Stimulated activated CD4-positive, alpha-beta T cell treated with anti-CD3 and anti-CD28 coated beads, Interleukin-15, amount 100 ng/mL, for 48 hours (primary cell): ENCODE data around the gene CLEC1B.
"Not testable (repeated sequence)": the region's sequence is repeated elsewhere in the genome, so short reads cannot be mapped to it uniquely, and the experiment has no call there.

Source experiments
- DNase-seq, 2 donors: peaks; one replicate each; pipeline ENCODE4 v3.0.0-alpha.2; 2020; ENCODE audit warnings: low read depth in 2 of 2

The CLEC1B gene

DNA sequence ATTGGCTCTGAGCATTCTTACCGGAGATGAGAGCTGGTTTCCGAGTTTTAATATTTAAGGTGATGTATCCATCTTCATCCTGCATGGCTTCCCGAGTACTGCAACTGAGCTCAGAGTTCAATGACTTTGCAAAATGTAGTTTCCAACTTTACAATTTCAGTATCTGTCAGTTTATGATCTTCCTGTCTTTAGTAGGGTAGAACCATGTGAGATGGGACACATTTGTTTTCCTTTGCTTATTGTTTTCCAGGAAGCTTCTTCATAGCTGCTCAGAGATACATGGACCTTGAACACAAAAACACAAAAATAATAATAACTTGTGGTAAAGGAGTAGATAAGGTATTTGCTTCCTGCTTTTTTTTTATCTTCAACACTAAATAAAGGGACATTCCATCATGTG is at the start of gene CLEC1B:
Gene CLEC1B (minus strand): TSS at position 106 of the 400 bp plus-strand sequence. CDS start 21 bp downstream, at position 85.
- DNase-seq, result no peak

DNA sequence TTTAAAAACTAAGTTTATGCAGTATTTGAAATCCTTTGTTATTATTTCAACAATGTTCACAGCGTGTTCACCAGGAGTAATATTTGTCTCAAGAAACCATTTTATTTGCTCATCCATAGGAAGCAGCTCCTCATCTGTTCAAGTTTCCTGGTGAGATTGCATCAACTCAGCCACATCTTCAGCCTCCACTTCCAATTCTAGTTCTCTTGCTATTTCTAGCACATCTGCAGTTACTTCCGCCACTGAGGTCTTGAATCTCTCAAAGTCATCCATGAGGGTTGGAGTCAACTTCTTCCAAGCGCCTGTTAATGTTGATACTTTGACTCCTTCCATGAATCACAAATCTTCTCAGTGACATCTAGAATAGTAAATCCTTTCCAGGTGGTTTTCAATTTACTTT is 49.6 kb upstream of the CLEC1B start:
- DNase-seq, result no peak

DNA sequence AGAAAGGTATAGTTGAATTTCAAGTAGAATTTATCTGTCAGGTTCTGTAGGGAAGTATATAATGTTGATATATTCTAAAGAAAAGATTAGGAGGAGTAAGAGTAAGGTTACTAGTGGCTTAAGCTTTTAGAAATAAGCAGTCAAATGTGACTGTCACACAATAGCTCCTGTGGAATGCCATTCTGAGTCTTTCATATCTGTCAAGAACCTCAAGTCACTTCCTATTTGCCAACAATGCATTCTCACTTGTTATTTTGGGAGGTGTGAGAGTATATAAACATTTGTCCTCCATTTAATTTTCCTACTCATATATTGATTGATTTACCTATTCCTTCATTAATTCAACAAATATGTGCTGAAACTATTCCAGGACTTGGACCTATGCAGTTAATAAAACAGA is 43.2 kb upstream of the CLEC1B start:
- no peak for DNase-seq

DNA sequence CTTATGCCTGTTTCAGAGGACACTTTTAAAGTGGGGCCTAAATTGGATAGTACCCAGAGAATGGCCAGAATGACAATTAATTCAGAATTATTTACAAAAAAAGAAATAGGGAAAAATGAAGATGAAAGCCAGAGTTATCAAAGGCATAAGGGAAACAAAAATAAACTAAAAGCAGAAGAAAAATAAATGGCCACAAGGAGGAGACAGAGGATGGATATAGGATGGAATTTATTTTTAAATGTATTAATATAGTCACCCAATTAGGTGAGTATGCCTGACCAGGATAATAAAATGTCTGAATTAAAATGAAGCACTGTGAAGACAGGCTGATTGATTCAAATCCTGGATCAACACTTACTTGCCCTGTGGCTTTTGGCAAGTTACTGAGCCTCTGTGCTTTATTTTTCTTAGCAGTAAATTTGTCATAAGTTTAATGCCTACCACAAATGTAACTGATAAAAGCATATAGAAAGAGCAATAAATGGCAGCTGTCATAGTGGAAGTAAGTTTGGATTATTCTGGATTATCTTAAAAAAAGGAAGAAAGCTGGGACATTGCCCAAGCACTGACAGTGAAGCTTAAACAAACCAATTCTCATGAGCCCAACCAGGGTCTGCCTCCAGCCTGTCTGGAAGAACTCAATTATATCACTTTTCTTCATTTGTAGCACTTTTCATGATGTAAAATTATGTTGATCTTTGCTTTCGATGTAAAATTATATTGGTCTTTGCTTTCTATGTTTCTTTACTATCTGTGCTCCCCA is 35.0 kb upstream of the CLEC1B start:
- no peak for DNase-seq

DNA sequence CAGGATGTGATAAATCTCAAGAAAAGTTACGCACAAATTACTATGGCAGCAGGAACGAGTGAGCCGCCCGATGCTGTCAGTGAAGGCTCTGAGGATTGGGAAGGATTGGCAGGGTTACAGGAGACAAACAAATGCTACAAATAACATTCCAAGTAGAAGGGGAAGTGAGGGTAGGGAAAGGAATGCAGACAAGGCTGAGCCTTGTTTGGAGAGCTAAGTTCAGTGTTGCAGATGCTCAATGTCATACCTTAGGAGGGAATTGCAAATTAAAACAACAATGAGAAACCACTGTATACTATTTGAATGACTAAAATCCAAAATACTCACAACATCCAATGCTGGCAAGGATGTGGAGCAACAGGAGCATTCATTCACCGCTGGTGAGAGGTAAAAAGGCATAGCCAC is 32.9 kb upstream of the CLEC1B start:
- DNase-seq, result no peak

DNA sequence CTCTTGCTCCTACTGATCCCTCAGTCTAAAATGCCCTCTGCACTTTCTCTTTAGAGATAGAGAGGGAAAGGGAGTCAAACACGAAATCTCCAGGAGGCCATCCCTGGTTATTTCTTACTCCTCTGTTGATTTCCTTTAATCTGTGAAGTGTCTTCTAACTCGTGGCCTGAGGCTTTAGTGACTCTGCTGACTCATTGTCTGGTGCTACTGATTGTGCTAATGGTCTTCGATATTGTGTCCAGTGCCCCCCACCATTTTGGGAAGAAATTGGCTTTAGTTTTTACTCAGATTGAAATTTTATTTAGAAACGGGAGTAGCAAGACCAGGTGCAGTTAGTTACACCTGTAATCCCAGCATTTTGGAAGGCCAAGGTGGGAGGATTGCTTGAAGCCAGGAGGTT is 32.4 kb upstream of the CLEC1B start:
- DNase-seq, result no peak

DNA sequence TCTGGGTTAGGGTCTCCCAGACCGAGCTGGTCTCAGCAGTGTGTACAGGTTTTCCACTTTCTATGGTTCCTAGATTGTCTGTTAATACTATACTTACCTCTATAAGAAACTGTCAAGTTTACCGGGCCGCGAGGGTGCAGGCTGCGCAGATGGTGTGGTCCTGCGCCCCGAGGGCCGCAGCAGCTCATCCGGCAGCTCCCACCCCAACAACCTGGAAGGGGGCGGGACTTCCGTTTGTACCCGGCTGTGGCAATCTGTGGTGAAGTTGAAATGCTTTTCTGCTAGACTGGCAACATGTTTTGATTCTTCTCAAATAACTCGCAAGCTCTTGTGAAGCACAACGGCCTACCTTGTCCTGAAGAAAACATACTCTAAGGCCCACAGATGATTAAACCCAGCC is 31.5 kb upstream of the CLEC1B start, which contains the start of gene CLEC9A:
Gene CLEC9A (plus strand): TSS at position 237 of the 400 bp plus-strand sequence. CDS start 22,006 bp downstream, outside the sequence.
- no peak for DNase-seq

DNA sequence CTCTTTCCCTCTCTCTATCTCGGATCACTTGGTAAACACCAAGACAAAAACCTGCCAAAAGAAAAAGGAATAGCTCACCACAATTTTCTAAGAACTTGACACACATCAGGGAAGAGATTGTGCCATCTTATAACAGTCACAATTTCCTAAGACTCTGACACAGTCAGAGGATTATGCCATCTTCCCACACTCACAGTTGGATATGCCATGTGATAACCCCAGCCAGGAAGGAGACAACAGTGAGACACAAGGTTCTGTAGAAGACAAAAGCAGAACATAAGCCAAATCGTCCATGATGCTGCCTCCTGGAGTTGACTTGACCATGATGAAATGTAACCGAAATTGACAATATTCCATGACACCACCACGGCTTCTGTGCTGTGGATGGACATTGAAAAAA is 28.8 kb upstream of the CLEC1B start:
- DNase-seq, result no peak

DNA sequence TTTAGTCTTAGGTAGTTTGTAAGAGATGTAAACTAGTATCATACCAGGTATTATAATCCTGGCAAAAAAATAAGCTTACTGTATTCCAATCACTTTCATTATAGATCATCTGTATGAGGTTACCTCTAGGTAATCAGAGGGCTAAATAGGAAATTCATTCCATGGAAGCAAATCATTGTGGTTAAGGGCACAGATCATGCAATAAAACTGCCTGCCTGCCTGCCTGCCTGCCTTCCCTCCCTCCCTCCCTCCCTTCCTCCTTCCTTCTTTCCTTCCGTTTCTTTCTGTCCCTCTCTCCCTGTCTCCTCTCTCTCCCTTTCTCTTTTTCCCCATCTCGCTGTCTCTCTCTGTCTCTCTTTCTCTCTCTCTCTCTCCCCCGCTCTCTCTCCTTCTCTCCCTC is 28.4 kb upstream of the CLEC1B start:
- DNase-seq, result no peak

DNA sequence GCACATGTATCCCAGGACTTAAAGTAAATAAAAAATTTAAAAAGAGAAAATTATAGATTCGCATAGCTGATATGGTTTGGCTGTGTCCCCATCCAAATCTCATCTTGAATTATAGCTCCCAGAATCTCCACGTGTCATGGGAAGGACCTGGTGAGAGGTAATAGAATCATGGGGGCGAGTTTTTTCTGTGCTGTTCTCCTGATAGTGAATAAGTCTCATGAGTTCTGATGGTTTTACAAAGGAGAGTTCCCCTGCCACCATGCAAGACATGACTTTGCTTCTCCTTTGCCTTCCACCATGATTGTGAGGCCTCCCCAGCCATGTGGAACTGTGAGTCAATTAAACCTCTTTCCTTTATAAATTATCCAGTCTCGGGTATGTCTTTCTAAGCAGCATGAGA is 27.7 kb upstream of the CLEC1B start:
- not testable (repeated sequence) for DNase-seq

DNA sequence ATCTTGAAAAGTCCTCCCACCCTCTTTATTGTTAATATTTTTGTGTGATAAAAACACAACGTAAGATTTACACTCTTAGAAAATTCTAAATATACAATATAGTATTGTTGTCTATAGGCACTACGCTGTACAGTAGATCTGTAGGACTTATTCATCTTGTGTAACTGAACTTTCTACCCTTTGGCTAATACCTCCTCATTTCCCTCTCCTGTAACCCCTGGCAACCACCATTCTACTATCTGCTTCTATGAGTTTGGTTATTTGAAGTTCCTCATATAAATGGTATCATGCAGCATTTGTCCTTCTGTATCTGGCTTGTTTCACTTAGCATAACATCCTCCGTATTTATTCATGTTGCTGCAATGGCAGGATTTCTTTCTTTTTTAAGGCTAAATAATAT is 26.3 kb upstream of the CLEC1B start:
- no peak for DNase-seq

DNA sequence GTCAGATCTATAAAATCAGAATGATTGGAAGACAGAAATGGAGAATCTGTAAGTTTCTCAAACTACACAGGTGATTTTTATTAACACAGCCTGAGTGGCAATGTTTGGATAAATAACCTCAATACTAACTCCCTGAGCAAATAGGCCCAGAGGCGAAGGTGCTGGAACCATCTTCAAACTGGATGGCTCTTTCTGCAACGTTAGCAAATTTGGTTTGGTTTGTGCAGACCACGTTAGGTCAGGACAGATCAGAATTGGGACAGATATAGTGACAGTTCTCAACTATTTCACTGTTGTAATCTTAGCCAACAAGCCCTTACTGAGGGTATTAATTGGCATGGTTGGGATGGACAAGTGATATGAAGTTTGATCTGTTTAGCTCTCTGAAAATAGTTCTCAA is 22.4 kb upstream of the CLEC1B start:
- no peak for DNase-seq

DNA sequence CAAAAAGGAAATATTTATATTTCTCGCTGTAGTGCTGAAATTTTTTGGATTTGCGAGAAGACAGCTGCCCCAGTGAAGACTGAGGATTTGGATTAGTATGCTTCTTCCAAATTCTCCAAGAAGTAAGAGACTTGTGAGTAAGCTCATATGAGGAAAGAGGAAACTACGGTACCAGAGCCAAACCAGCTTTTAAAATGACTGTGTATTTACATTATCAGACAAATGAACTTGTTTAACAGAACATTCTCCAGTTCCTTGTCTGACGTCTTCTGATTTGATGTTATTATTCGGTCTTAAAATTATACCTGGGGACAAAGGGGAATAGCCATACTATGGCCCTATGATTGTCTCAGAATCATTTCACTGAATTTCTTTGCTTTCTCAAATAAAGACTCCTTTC is 19.5 kb upstream of the CLEC1B start:
- no peak for DNase-seq

DNA sequence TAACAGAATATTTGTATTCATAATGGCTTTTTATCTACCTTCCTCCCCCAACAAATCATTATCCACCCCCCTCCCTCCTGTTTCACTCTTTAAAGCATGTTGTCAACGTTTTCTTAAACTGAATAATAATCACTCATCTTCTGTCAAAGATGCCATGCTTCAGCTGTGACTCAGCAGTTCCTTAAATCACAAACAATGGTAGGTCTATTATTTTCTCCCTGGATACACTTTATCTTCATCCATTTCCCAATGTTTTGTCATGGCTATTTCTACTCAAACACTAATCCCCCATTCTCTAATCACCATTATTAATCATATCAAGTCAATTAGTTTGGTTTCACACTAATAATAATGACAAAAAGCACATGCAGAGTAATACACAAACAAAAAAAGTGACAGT is 18.0 kb upstream of the CLEC1B start:
- DNase-seq, result no peak

DNA sequence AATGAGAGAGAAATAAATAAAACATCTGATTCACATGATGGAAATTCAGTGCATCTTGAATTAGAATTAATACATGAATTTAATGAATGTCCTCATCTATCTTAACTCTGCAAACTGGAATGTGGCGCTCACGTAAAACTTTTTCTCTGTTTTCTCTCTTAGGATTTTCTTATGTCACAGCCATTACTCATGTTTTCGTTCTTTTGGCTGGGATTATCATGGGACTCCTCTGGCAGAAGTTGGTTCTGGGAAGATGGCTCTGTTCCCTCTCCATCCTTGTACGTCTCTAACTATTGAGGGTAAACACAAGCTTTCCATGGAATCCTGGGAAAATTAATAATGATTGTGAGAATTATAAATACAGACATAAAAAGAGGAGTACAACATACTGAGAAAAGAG is 16.5 kb upstream of the CLEC1B start:
- no peak for DNase-seq

DNA sequence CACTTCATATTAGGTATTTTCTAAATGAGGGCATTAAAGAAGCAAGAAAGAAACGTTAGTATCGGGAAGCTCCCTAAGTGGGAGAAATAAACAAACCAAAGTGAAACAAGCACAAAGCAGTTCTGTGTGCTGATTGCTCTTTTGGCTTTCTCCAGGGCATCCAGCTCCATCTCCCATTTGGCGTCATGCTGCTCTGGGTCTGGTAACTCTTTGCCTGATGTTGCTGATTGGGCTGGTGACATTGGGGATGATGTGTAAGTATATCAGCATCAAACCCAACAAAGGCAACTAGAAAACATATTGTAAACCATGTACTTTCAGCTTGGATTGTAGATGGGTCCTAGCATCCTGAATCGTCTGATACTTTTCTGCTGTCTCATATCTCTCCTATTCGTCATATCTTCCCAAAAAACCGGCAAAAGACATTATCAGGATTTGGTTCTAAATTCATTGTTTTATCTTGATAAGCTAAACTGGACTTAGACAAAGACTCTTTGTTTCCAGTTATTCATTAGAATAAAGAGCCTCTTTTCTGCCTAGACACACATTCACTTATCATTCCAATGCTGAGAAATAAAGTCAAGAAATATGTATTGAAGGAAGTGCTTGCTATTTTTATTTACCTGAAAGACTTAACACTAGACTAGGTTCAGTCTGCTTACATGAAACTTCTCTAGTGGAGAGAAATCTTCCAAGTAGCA is 13.9 kb upstream of the CLEC1B start:
- DNase-seq, result no peak

DNA sequence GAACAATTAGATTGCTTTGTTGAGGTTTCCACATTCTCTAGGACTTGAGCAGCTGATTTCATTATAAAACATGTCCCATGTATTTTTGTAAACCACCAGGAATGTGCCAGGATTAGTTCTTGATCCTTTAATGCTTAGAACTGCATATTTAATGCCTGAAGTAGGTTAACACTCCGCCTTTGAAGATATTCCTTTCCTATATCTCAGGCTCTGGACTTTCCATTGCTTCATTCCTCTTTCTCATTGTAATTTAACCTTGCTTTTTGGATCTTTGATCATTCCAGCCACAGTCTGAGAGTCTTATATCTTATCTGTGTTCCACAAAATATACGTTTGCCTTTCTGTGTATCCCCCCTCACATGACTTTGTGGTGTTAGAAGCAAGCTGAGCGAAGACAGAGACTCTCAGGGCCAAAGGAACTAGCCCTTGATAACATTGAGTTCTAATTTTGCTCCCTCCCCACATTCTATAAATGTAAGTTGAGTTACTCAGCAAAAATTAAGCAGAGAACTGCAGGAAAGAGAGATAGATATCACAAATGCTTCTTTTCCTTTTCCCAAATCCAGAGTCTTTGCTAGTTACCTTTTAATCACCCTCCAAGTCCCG is 2.4 kb upstream of the CLEC1B start:
- DNase-seq, result no peak

DNA sequence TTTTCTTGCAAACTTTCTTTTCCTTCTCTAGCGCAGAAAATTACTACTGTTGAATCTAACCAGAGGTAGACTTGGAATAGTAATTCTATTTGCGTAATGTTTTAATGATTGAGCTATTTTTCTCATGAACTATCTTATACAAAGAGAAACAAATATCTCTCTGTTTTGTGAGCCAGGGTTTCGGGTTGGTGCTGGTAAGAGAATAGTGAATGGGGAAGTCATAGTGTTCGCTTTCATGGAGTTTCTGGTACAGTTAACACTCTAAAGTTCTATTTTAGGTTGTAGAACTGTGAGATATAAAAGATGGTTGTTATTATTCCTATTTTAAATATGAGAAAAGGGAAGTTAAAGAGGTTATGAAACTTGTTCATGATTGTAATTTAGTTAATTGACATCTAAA is 6.6 kb downstream of the CLEC1B start:
- DNase-seq, result no peak

DNA sequence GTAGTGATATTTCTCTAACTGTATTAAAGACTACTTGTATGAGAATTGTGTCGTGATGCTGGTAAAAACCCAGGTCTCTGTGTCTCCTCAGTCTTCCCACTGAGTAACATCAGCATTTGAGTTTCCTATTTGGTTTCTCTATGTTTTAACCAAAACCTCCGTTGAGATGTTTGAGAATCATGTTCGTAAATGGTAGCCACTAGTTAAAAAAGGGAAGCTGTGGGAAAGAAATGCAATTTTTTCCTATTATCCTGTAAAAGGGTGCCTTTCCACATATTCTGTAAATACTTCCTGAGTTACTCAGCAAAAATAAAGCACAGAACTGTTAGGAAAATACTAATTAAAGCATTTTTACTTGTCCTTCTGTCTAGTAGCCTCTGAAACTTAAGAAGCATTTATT is 7.0 kb downstream of the CLEC1B start:
- no peak for DNase-seq

DNA sequence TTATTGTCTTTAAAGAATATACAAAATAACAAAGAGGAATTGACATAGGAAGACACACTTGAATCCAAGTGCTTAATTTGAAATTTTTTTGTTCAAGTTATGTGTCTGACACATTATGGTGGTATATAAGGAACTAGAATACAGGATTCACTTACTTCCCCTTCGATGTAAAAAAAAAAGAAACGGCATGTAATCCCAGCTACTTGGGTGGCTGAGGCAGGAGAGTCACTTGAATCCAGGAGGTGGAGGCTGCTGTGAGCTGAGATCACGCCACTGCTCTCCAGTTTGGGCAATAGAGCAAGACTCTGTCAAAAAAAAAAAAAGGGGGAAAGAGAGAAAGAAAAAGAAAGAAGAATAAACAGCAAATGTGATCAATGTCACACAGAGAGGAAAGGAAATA is 18.8 kb downstream of the CLEC1B start:
- DNase-seq, result no peak

DNA sequence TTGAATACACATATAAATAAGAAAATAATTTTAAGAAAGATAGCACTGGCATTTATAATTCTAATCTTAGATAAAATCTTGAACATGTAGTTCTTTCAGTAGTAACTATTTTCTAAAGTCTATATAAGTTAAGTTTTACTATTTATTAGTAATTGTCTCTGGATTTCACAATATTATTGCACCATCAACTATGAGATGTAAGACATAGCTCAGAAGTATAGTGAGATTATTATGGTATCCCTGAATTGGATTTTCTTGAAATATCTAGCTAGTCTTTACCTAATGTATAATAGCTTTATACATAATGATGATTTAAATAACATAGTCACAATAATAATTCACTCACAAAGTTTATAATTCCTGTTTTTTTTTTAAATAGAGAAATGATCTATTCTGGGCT is 21.0 kb downstream of the CLEC1B start:
- DNase-seq, result no peak

DNA sequence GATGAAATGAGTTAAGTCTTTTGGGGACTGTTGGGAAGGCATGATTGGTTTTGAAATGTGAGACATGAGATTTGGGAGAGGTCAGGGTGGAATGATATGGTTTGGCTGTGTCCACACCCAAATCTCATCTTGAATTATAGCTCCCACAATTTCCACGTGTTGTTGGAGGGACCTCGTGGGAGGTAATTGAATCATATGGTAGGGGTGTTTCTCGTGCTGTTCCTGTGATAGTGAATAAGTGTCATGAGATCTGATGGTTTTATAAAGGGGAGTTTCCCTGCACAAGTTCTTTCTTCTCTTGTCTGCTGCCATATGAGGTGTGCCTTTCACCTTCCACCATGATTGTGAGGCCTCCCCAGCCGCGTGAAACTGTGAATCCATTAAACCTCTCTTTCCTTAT is 22.3 kb downstream of the CLEC1B start:
- DNase-seq, result not testable (repeated sequence)

DNA sequence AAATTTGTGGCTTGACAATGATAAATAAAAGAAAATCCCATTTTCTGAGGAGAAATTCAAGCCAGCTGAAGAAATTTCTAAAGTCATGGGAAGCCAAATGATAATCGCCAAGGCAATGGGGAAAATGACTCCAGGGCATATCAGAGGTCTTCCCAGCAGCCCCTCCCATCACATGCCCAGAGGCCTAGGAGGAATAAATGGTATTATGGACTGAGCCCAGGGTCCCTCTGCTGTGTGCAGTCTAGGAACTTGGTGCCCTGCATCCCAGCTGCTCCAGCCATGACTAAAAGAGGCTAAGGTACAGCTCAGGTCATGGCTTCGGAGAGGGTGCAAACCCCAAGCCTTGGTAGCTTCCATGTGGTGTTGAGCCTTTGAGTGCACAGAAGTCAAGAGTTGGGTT is 23.3 kb downstream of the CLEC1B start:
- no peak for DNase-seq
